Measurements from ENCODE around the gene SERPINE1.

The SERPINE1 gene

DNA sequence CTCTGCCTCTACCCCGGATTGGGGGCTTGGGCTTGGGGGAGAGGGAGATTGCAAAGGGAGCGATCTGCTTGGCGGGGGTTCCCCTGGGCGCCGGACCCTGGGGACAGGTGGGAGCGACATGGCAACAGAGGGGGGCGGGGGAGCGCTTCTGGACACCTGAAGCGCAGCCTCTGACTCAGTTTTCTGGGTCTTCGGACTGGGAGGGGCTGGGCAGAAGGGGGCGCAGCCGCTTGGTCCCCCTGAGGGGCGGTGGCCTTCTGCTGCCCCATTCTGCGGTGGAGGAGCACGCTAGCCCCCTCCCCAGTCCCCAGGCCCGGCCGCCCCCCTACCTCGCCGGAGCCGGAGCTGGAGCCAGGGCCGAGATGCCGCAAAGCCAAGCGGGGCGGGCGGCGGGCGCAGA is 52.8 kb downstream of the SERPINE1 start:
- TF ChIP-seq, protein P1, sequence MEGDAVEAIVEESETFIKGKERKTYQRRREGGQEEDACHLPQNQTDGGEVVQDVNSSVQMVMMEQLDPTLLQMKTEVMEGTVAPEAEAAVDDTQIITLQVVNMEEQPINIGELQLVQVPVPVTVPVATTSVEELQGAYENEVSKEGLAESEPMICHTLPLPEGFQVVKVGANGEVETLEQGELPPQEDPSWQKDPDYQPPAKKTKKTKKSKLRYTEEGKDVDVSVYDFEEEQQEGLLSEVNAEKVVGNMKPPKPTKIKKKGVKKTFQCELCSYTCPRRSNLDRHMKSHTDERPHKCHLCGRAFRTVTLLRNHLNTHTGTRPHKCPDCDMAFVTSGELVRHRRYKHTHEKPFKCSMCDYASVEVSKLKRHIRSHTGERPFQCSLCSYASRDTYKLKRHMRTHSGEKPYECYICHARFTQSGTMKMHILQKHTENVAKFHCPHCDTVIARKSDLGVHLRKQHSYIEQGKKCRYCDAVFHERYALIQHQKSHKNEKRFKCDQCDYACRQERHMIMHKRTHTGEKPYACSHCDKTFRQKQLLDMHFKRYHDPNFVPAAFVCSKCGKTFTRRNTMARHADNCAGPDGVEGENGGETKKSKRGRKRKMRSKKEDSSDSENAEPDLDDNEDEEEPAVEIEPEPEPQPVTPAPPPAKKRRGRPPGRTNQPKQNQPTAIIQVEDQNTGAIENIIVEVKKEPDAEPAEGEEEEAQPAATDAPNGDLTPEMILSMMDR (conservative IDR thresholded peaks at IDR 0.05; ENCODE audit: low read depth, low read length) = no peak
- no peak overlapping the region for H3K4me3 ChIP-seq (ENCODE audit: low read depth, low read length)
- no peak for DNase-seq (ENCODE audit: low read depth)

DNA sequence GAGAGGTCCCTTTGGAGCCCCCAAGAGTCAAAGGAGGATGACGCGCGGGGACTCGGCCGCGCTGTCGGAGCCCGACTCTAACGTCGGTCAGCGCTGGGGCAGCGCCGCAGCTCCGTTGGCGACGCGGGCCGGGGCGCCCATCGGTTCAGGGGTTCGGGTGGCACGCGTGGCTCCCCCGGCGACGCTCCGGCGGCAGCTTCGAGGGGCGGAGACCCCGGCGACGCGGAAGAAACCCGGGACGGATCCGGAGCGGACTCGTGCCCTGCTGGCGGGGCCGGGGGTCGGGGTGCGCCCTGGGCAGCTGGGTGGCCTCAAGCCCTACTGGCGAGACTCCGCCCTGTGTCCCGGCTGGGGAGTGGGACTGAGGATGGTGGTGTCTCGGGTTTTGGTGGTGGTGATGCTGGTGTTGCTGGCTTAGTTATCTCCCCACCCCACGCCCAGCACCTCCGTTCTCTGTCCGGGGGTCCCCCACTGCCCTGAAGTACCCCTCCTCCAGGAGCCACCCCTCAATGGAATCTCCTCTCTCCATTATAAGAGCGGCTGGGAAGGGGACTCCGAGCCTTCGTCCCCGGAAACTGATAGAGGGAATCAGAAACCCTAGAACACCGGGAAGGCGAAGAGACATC is 53.3 kb downstream of the SERPINE1 start, which contains the start of gene NAT16:
Gene NAT16, minus strand, starts transcription at position 164 of the 626 bp plus-strand sequence. CDS start 5,486 bp downstream, outside the sequence.
- TF ChIP-seq, protein P1 (conservative IDR thresholded peaks at IDR 0.05; ENCODE audit: low read depth, low read length) = no peak

DNA sequence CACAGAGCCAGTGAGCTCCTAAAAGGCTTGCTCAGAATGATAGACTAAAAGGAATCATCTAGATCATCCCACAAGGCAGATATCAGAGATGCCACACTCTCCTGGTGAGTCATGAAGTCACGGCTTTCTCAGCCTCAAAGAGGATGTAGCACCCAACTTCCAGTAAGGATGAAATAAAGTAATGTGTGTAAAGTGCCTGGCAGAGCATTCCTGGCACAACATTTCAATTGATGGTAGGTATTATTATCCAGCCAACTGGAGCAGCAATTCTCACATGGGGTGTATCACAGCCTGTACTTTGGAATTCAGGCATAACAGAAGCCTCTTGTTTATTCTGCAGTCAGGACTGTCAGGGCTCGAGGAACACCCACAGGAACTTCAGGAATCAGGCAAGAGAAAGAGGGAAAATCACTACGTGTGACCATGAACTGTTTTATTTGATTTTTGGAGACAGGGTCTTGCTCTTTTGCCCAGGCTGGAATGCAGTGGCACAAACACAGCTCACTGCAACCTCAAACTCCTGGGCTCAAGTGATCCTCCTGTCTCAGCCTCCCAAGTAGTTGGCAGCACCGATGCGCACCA is 58.4 kb downstream of the SERPINE1 start:
- TF ChIP-seq, protein P1 (conservative IDR thresholded peaks at IDR 0.05; ENCODE audit: low read depth, low read length) = no peak
- DNase-seq (ENCODE audit: low read depth) = no peak
- no peak overlapping the region for H3K4me3 ChIP-seq (ENCODE audit: low read depth, low read length)

More for the DNA sequence above, 53.3 kb downstream of the SERPINE1 start, which contains the start of gene NAT16:
- H3K4me3 ChIP-seq (ENCODE audit: low read depth, low read length) = no peak within 1 kb of the TSS
- DNase-seq (ENCODE audit: low read depth) = no peak

DNA sequence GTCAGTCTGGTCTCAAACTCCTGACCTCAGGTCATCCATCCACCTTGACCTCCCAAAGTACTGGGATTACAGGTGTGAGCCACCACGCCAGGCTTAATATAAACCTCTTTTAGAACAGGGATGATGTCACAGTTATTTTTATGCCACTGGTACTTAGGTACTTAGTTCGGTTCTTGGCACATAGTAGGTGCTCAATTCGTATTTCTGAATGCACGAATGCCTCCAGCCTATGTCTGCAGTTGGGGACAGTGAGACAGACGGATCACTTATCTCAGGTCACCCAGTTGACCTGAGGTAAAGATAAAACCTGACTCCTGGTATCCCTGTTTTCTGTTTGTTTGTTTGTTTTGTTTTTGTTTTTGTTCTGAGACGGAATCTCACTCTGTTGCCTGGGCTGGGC is 59.3 kb downstream of the SERPINE1 start:
- H3K4me3 ChIP-seq (ENCODE audit: low read depth, low read length) = no peak overlapping the region
- DNase-seq (ENCODE audit: low read depth) = no peak
- TF ChIP-seq, protein P1 (conservative IDR thresholded peaks at IDR 0.05; ENCODE audit: low read depth, low read length) = no peak

DNA sequence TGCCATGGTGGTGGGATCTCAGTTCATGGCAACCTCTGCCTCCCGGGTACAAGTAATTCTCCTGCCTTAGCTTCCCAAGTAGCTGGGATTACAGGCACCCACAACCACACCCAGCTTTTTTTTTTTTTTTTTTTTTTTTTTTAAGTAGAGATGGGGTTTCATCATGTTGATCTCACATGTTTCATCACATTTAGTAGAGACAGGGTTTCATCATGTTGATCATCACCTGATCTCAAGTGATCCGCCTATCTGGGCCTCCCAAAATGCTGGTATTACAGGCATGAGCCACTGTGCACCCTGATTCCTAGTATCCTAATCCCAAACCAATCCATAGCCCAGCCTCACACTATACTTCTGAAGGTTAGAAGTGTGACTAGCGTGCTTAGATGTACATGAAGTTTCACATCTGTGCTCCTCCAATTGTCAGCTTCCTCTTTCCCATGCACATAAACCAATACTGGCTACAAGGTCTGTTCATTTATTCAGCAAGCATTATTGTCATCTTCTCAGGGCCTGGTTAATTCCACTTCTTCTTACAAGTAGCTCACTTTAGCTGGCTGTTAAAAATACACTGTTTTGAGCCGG is 60.0 kb downstream of the SERPINE1 start:
- TF ChIP-seq, protein P1 (conservative IDR thresholded peaks at IDR 0.05; ENCODE audit: low read depth, low read length) = no peak
- DNase-seq (ENCODE audit: low read depth) = no peak

More for the DNA sequence above, 60.0 kb downstream of the SERPINE1 start:
- H3K4me3 ChIP-seq (ENCODE audit: low read depth, low read length) = no peak overlapping the region
